Measurements from ENCODE around the gene SCAPER. TPM values are rescaled to one million over a fixed set of nuclear protein-coding genes. Genes with fewer than 3 reads are reported as not detected.

Gene SCAPER
- total RNA-seq, 1 experiment from 2014 or later = 14.7 TPM

- no peaks in the 10 kb centered on the region for H3K9me3 ChIP-seq (ENCODE audit: control insufficient read depth in 1 of 2, insufficient read depth in 1 of 2, low read depth in 1 of 2, low read length in 2 of 2)
- DNase-seq (ENCODE audit: low read depth, low spot score) (no peak), ATAC-seq (no peak)
- ChIA-PET CTCF (no interaction called here), POLR2A (no interaction called here), RAD21 (ENCODE audit: low non-redundant PET in 1 of 2, low total read pairs in 2 of 2, uncharacterized antibody in 2 of 2, unreplicated experiment in 2 of 2) (no interaction called here)
- no peak overlapping the region for H3K27ac ChIP-seq (ENCODE audit: low read depth, low read length)
- H2AFZ ChIP-seq (ENCODE audit: low read depth, low read length, poor library complexity, severe bottlenecking) = no peak overlapping the region
- no peak overlapping the region for H3K9ac ChIP-seq (ENCODE audit: low read length)
- no peaks in the 10 kb centered on the region for H4K20me1 ChIP-seq (ENCODE audit: insufficient read depth)
- no peaks in the 10 kb centered on the region for H3K27me3 ChIP-seq (ENCODE audit: insufficient read depth, low read length)
- BruUV-seq (replicated peaks) = no TSS peak
- H3K4me2 ChIP-seq (ENCODE audit: low read length) = no peak overlapping the region
- peaks cover 0 to 4% of the 10 kb centered on the region in 2 experiments; a peak in 2 of 4 replicates for H3K36me3 ChIP-seq (ENCODE audit: control insufficient read depth in 1 of 2, insufficient read depth in 2 of 2, low read length in 2 of 2)
- no peaks in the 10 kb centered on the region for H3K9me2 ChIP-seq (ENCODE audit: insufficient read depth)
- intact Hi-C loops (cut with micrococcal nuclease) = no loop called here
- TF ChIP-seq SRF (IDR thresholded peaks at IDR 0.05; ENCODE audit: low read depth) = no peak
- TF ChIP-seq POLR2A (IDR thresholded peaks at IDR 0.05; ENCODE audit: borderline replicate concordance, extremely low read depth, insufficient read depth, insufficient read length) = no peak
- no peak for TF ChIP-seq ZNF274 (IDR thresholded peaks at IDR 0.05; ENCODE audit: low read depth, low read length)
- no peak for TF ChIP-seq SIN3A (IDR thresholded peaks at IDR 0.05; ENCODE audit: low read depth)
- H3K4me1 ChIP-seq (ENCODE audit: control insufficient read depth in 1 of 2, insufficient read depth in 2 of 2, low read length in 2 of 2) = peaks cover 8 to 14% of the 10 kb centered on the region in 2 experiments; a peak in 3 of 4 replicates
- no peak overlapping the region for H3K4me3 ChIP-seq (replicated peaks in 1 of 2; ENCODE audit: low read depth in 1 of 2, low read length in 2 of 2)
- peaks cover 7% of the 10 kb centered on the region for H3K79me2 ChIP-seq (ENCODE audit: insufficient read depth, low read length)
Observed at GRCh38 chr15:76342058-76342381, 563.1 kb downstream of the SCAPER start.

GRCh38 chr15:76341366-76342057 is 563.6 kb downstream of the SCAPER start:
- ChIA-PET RAD21 (ENCODE audit: low non-redundant PET in 1 of 2, low total read pairs in 2 of 2, uncharacterized antibody in 2 of 2, unreplicated experiment in 2 of 2) (no interaction called here), POLR2A (no interaction called here), CTCF (no interaction called here)
- H3K36me3 ChIP-seq (ENCODE audit: control insufficient read depth in 1 of 2, insufficient read depth in 2 of 2, low read length in 2 of 2) = peaks cover 0 to 4% of the 10 kb centered on the region in 2 experiments; a peak in 2 of 4 replicates
- peaks cover 11% of the 10 kb centered on the region for H3K79me2 ChIP-seq (ENCODE audit: insufficient read depth, low read length)
- no peaks in the 10 kb centered on the region for H3K9me2 ChIP-seq (ENCODE audit: insufficient read depth)
- H3K9me3 ChIP-seq (ENCODE audit: control insufficient read depth in 1 of 2, insufficient read depth in 1 of 2, low read depth in 1 of 2, low read length in 2 of 2) = no peaks in the 10 kb centered on the region
- no peaks in the 10 kb centered on the region for H3K27me3 ChIP-seq (ENCODE audit: insufficient read depth, low read length)
- no TSS peak for BruUV-seq (replicated peaks)
- no peak overlapping the region for H3K27ac ChIP-seq (ENCODE audit: low read depth, low read length)
- no peak overlapping the region for H3K9ac ChIP-seq (ENCODE audit: low read length)
- H3K4me2 ChIP-seq (ENCODE audit: low read length) = no peak overlapping the region
- H2AFZ ChIP-seq (ENCODE audit: low read depth, low read length, poor library complexity, severe bottlenecking) = no peak overlapping the region
- intact Hi-C loops (cut with micrococcal nuclease) = no loop called here
- DNase-seq (ENCODE audit: low read depth, low spot score) = no peak
- ATAC-seq = no peak
- no peaks in the 10 kb centered on the region for H4K20me1 ChIP-seq (ENCODE audit: insufficient read depth)
- peaks cover 8 to 17% of the 10 kb centered on the region in 2 experiments; a peak in 3 of 4 replicates for H3K4me1 ChIP-seq (ENCODE audit: control insufficient read depth in 1 of 2, insufficient read depth in 2 of 2, low read length in 2 of 2)
- H3K4me3 ChIP-seq (replicated peaks in 1 of 2; ENCODE audit: low read depth in 1 of 2, low read length in 2 of 2) = no peak overlapping the region
- TF ChIP-seq MAX (IDR thresholded peaks at IDR 0.05) (no peak), TCF7L2 (IDR thresholded peaks at IDR 0.05; ENCODE audit: borderline replicate concordance, extremely low read depth, insufficient read depth, insufficient read length) (no peak), SIN3A (IDR thresholded peaks at IDR 0.05; ENCODE audit: low read depth) (no peak), POLR2AphosphoS5 (IDR thresholded peaks at IDR 0.05; ENCODE audit: low read depth, low read length) (no peak), ATF3 (IDR thresholded peaks at IDR 0.05) (no peak), EGR1 (IDR thresholded peaks at IDR 0.05; ENCODE audit: low read depth) (no peak), CTCF (IDR thresholded peaks at IDR 0.05 in 2 of 3, conservative IDR thresholded peaks at IDR 0.05 in 1 of 3; ENCODE audit: borderline replicate concordance in 1 of 3, insufficient read depth in 1 of 3, low read depth in 2 of 3, low read length in 2 of 3) (no peak), ZNF274 (IDR thresholded peaks at IDR 0.05; ENCODE audit: low read depth, low read length) (no peak), ZFX (IDR thresholded peaks at IDR 0.05) (no peak), POLR2A (IDR thresholded peaks at IDR 0.05; ENCODE audit: borderline replicate concordance, extremely low read depth, insufficient read depth, insufficient read length) (no peak), SP1 (IDR thresholded peaks at IDR 0.05; ENCODE audit: low read depth) (no peak), CEBPB (IDR thresholded peaks at IDR 0.05; ENCODE audit: low read depth) (no peak), YY1 (IDR thresholded peaks at IDR 0.05; ENCODE audit: extremely low read depth, insufficient replicate concordance, low read depth, low read length) (no peak), ZBTB33 (IDR thresholded peaks at IDR 0.05; ENCODE audit: extremely low read depth, insufficient replicate concordance, low read length) (no peak)

All from HCT116 (cell line).